H1 (cell line): ENCODE data around the gene NME9. TPM values are rescaled to one million over a fixed set of nuclear protein-coding genes. Genes with fewer than 3 reads are reported as not detected.

Experiments
- CTCF ChIA-PET: fragments of 300-600 bp; sonication (Branson Sonifier 250); formaldehyde crosslinking; loops from one replicate; lab custom pipeline; 2021; ENCODE audit not compliant: partially characterized antibody; lab: Charles Lee
- POLR2A ChIA-PET: fragments of 300-600 bp; sonication (Branson Sonifier 250); formaldehyde crosslinking; loops from one replicate; lab custom pipeline; 2021; ENCODE audit warnings: inconsistent platforms; ENCODE audit not compliant: partially characterized antibody; lab: Charles Lee
- DNase-seq, 2 experiments: peaks; one replicate each; pipeline versions ENCODE4 v3.0.0 to v3.0.0-alpha.2; 2010 to 2022; ENCODE audit warnings: low spot score in 2 of 2, low read depth in 1 of 2, mixed read lengths in 1 of 2
- FAIRE-seq: peaks from 2 replicates; lab custom pipeline; 2011; peaks lifted over from hg19 to GRCh38; lab: Jason Lieb, UNC
- H2AFZ ChIP-seq: 2 replicates; pipeline ENCODE4 v1.8.1; 2012; ENCODE audit warnings: low read length, inconsistent platforms
- H2AK5ac ChIP-seq: 2 replicates; pipeline ENCODE4 v1.6.1; 2013; ENCODE audit warnings: low read depth, low read length
- H2BK120ac ChIP-seq: replicated peaks from 2 replicates; pipeline ENCODE3; 2013; ENCODE audit warnings: low read depth, low read length, inconsistent platforms
- H2BK12ac ChIP-seq: 2 replicates; pipeline ENCODE4 v1.6.1; 2013; ENCODE audit warnings: low read depth, low read length
- H2BK15ac ChIP-seq: 2 replicates; pipeline ENCODE4 v1.6.1; 2013; ENCODE audit warnings: low read length
- H2BK20ac ChIP-seq: 2 replicates; pipeline ENCODE4 v1.6.1; 2013; ENCODE audit warnings: low read length
- H2BK5ac ChIP-seq: 2 replicates; pipeline ENCODE4 v1.6.1; 2013; ENCODE audit warnings: low read depth, low read length
- H3K14ac ChIP-seq: 2 replicates; pipeline ENCODE4 v1.6.1; 2013; ENCODE audit warnings: inconsistent platforms; ENCODE audit not compliant: insufficient read length
- H3K18ac ChIP-seq: 2 replicates; pipeline ENCODE4 v1.6.1; 2013; ENCODE audit warnings: low read length; ENCODE audit errors: extremely low read depth
- H3K23ac ChIP-seq: 2 replicates; pipeline ENCODE4 v1.6.1; 2013; ENCODE audit warnings: inconsistent platforms; ENCODE audit not compliant: insufficient read length
- H3K23me2 ChIP-seq: 2 replicates; pipeline ENCODE4 v1.6.1; 2013; ENCODE audit warnings: low read depth, low read length
- H3K27ac ChIP-seq: 2 replicates; pipeline ENCODE4 v1.6.1; 2011; ENCODE audit warnings: low read depth, low read length, inconsistent platforms
- H3K27me3 ChIP-seq, 4 experiments: replicated peaks in 1 of 4; 1 replicate in 1 of 4; 2 replicates in 3 of 4; pipeline versions ENCODE4 v1.6.1 to v1.8.1; 2011 to 2013; ENCODE audit warnings: low read length in 3 of 4, mild to moderate bottlenecking in 3 of 4, inconsistent platforms in 2 of 4, mixed read lengths in 2 of 4, moderate library complexity in 1 of 4; ENCODE audit not compliant: control insufficient read depth in 3 of 4, insufficient read depth in 3 of 4; ENCODE audit errors: extremely low read depth in 1 of 4
- H3K36me3 ChIP-seq, 4 experiments: 2 replicates each; pipeline versions ENCODE4 v1.6.1 to v1.8.1; 2011 to 2013; ENCODE audit warnings: mild to moderate bottlenecking in 4 of 4, low read length in 3 of 4, moderate library complexity in 2 of 4, control low read depth in 1 of 4, inconsistent platforms in 1 of 4; ENCODE audit not compliant: insufficient read depth in 4 of 4, control insufficient read depth in 2 of 4
- H3K4ac ChIP-seq: replicated peaks from 2 replicates; pipeline ENCODE3; 2013; ENCODE audit warnings: low read length, low read depth, mixed read lengths, inconsistent platforms; ENCODE audit not compliant: insufficient read length
- H3K4me1 ChIP-seq, 4 experiments: replicated peaks in 1 of 4; 1 replicate in 1 of 4; 2 replicates in 3 of 4; pipeline versions ENCODE4 v1.6.1 to v1.8.1; 2011 to 2013; ENCODE audit warnings: low read length in 3 of 4, inconsistent platforms in 2 of 4, mixed read lengths in 1 of 4; ENCODE audit not compliant: insufficient read depth in 4 of 4, control insufficient read depth in 3 of 4
- H3K4me2 ChIP-seq, 2 experiments: 2 replicates each; pipeline versions ENCODE4 v1.6.1 to v1.8.1; 2011 to 2013; ENCODE audit warnings: low read depth in 2 of 2, low read length in 2 of 2, control low read depth in 1 of 2, inconsistent platforms in 1 of 2, mild to moderate bottlenecking in 1 of 2; ENCODE audit not compliant: insufficient read depth in 1 of 2
- H3K4me3 ChIP-seq, 4 experiments: fragments of 200-600, 300-600 bp in 1 of 4; sonication (generic), shearing (Covaris generic), sonication (Bioruptor Twin) in 1 of 4; 2 replicates each; pipeline versions ENCODE4 v1.5.1 to v1.8.1; 2011 to 2016; ENCODE audit warnings: low read length in 4 of 4, low read depth in 3 of 4, control low read depth in 2 of 4, inconsistent platforms in 2 of 4, mild to moderate bottlenecking in 2 of 4, mixed read lengths in 1 of 4, moderate library complexity in 1 of 4; ENCODE audit not compliant: insufficient read depth in 2 of 4; ENCODE audit errors: extremely low read depth in 1 of 4
- H3K56ac ChIP-seq: replicated peaks from 2 replicates; pipeline ENCODE3; 2013; ENCODE audit warnings: low read depth, mild to moderate bottlenecking, mixed read lengths, low read length, inconsistent platforms; ENCODE audit not compliant: insufficient read length
- H3K79me1 ChIP-seq: 2 replicates; pipeline ENCODE4 v1.6.1; 2013; ENCODE audit warnings: low read depth, low read length, control low read depth
- H3K79me2 ChIP-seq, 2 experiments: 2 replicates each; pipeline versions ENCODE4 v1.6.1 to v1.8.1; 2012 to 2013; ENCODE audit warnings: low read length in 2 of 2, mild to moderate bottlenecking in 2 of 2, inconsistent platforms in 1 of 2; ENCODE audit not compliant: insufficient read depth in 2 of 2, control insufficient read depth in 1 of 2
- H3K9ac ChIP-seq, 4 experiments: replicated peaks in 1 of 4; 1 replicate in 1 of 4; 2 replicates in 3 of 4; pipeline versions ENCODE4 v1.6.1 to v1.8.1; 2011 to 2013; ENCODE audit warnings: low read depth in 3 of 4, low read length in 3 of 4, control low read depth in 2 of 4, mild to moderate bottlenecking in 2 of 4, moderate library complexity in 2 of 4, inconsistent platforms in 1 of 4; ENCODE audit errors: extremely low read depth in 1 of 4
- H3K9me3 ChIP-seq, 2 experiments: 2 replicates each; pipeline versions ENCODE4 v1.6.1 to v1.8.1; 2012 to 2013; ENCODE audit warnings: mild to moderate bottlenecking in 2 of 2, moderate library complexity in 2 of 2, control low read depth in 1 of 2, inconsistent platforms in 1 of 2, low read depth in 1 of 2, low read length in 1 of 2, mixed read lengths in 1 of 2; ENCODE audit not compliant: insufficient read depth in 2 of 2
- H4K20me1 ChIP-seq, 2 experiments: replicated peaks in 1 of 2; 2 replicates each; pipeline versions ENCODE3 to v1.8.1; 2011 to 2013; ENCODE audit warnings: inconsistent platforms in 2 of 2, low read length in 2 of 2, mild to moderate bottlenecking in 1 of 2; ENCODE audit not compliant: insufficient read depth in 2 of 2, control insufficient read depth in 1 of 2
- H4K5ac ChIP-seq: 2 replicates; pipeline ENCODE4 v1.6.1; 2013; ENCODE audit warnings: low read length, low read depth, mixed read lengths, inconsistent platforms; ENCODE audit not compliant: insufficient read length
- H4K8ac ChIP-seq: 2 replicates; pipeline ENCODE4 v1.8.0; 2013; ENCODE audit warnings: mild to moderate bottlenecking, moderate library complexity, low read length, inconsistent platforms; ENCODE audit not compliant: insufficient read depth; ENCODE audit errors: extremely low read depth
- H4K91ac ChIP-seq: replicated peaks from 2 replicates; pipeline ENCODE3; 2013; ENCODE audit warnings: low read length, mixed read lengths, inconsistent platforms; ENCODE audit not compliant: insufficient read length
- CBX5 ChIP-seq: fragments of 300-800, 300-1000 bp; sonication (generic); IDR thresholded peaks from 2 replicates; pipeline ENCODE4 v1.7.1; 2016; ENCODE audit warnings: antibody characterized with exemption, low read length, low read depth
- GABPA ChIP-seq: IDR thresholded peaks from 2 replicates; pipeline ENCODE4 v1.6.1; 2011; ENCODE audit warnings: mild to moderate bottlenecking, low read length, moderate library complexity, borderline replicate concordance; ENCODE audit not compliant: insufficient read depth
- GTF2F1 ChIP-seq: IDR thresholded peaks from 2 replicates; pipeline ENCODE4 v1.6.1; 2012; ENCODE audit warnings: low read depth, low read length, improper control_type of control experiment, borderline replicate concordance
- KDM1A ChIP-seq: fragments of 200-600, 300-600 bp; sonication (generic); IDR thresholded peaks from 2 replicates; pipeline ENCODE4 v1.7.1; 2016; ENCODE audit warnings: mild to moderate bottlenecking, low read length, borderline replicate concordance
- MAFK ChIP-seq: IDR thresholded peaks from 2 replicates; pipeline ENCODE4 v1.6.1; 2012; ENCODE audit warnings: low read depth, mild to moderate bottlenecking, improper control_type of control experiment, low read length
- RFX5 ChIP-seq: IDR thresholded peaks from 2 replicates; pipeline ENCODE4 v1.6.1; 2011; ENCODE audit warnings: low read depth, low read length, improper control_type of control experiment, borderline replicate concordance
- SAP30 ChIP-seq: fragments of 300-600 bp; sonication (generic); IDR thresholded peaks from 2 replicates; pipeline ENCODE4 v1.7.1; 2012; ENCODE audit warnings: low read length, moderate library complexity, mild to moderate bottlenecking, inconsistent platforms; ENCODE audit not compliant: insufficient read depth, insufficient replicate concordance
- SIX5 ChIP-seq: IDR thresholded peaks from 2 replicates; pipeline ENCODE4 v1.6.1; 2011; ENCODE audit warnings: mild to moderate bottlenecking, low read depth, low read length
- SUZ12 ChIP-seq: fragments of 200-600 bp; sonication (generic); IDR thresholded peaks from 2 replicates; pipeline ENCODE4 v1.6.1; 2012; ENCODE audit warnings: mild to moderate bottlenecking, inconsistent platforms, low read length, moderate library complexity, mixed read lengths
- TEAD4 ChIP-seq: IDR thresholded peaks from 2 replicates; pipeline ENCODE4 v1.6.1; 2012; ENCODE audit warnings: low read depth, low read length, inconsistent platforms, mixed read lengths
- WGBS, 2 experiments: shearing (Covaris generic) in 1 of 2; methylation state at CpG; one replicate each; pipeline versions ENCODE4 v1.1.6 to v1.1.7; 2013 to 2015; ENCODE audit warnings: low lambda C conversion rate in 2 of 2, mixed read lengths in 2 of 2, inconsistent platforms in 1 of 2, low coverage in 1 of 2, missing lambda C conversion rate in 1 of 2; ENCODE audit not compliant: insufficient replicate concordance in 2 of 2, insufficient coverage in 1 of 2, insufficient read length in 1 of 2; ENCODE audit errors: extremely low coverage in 1 of 2, missing lambda C conversion rate in 1 of 2; 5-methylcytosine and 5-hydroxymethylcytosine counted together
- polyA plus RNA-seq, 7 experiments: library from polyadenylated mRNA; depleted of rRNA in 3 of 7; stranded (reverse) in 5 of 7; unstranded in 2 of 7; fragments of >200 nt in 5 of 7; fragments of 200-250 nt in 2 of 7; gene quantifications; 1 replicate in 5 of 7; 2 replicates in 1 of 7; 4 replicates in 1 of 7; pipeline versions ENCODE4 v1.2.1 to v1.2.3, GENCODE V29; 2011 to 2013; ENCODE audit warnings: missing spikeins in 2 of 7, mixed read lengths in 2 of 7
- total RNA-seq: library from RNA; stranded (reverse); fragmentation: NEBNext Ultra II Directional; extraction: Animal tissue kit (Norgen Biotek cat#: 25700); gene quantifications from 2 replicates; pipeline ENCODE4 v1.2.1, GENCODE V29; 2021
- TF ChIP-seq, protein P1 (sequence below), 3 experiments: IDR thresholded peaks; 1 replicate in 2 of 3; 2 replicates in 1 of 3; pipeline versions ENCODE4 v1.5.1 to v1.6.1; 2011; ENCODE audit warnings: low read length in 3 of 3, mild to moderate bottlenecking in 3 of 3, inconsistent platforms in 2 of 3, low read depth in 1 of 3, moderate library complexity in 1 of 3; ENCODE audit not compliant: insufficient read depth in 1 of 3; ENCODE audit errors: control extremely low read depth in 1 of 3

NME9 gene
- total and polyA plus RNA-seq, 2 of the 8 experiments (the other 6 are each of a cell fraction or from before 2014, with no cell fraction given): 0.11 TPM; not detected in 1

DNA sequence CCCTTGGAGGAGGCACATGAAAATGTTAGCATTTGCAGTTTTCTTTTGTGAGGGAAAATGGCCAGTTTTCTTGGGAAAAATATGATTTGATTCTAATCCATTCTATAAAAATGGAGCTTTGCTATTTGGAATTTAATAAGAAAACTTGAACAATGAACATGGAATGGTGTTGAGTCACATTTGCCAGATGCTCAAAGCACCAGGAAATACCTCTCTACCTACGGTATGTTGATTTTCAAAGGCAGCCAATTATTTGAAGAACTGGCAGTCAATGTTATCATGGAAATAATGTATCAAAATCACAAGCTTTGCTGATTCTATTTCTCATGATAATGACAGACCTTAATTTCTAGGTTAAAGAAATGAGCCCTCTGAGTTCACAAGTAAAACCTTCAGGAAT, 14.9 kb downstream of the NME9 start:
- no peak overlapping the region for H2BK15ac ChIP-seq
- FAIRE-seq: no peak
- POLR2A ChIA-PET: interaction anchor here (1.0 kb wide), 1 partner anchor 127 kb away, joined by 3 read pairs; no protein-coding TSS in a partner anchor
- no peak for TF ChIP-seq RFX5
- TF ChIP-seq, protein P1, sequence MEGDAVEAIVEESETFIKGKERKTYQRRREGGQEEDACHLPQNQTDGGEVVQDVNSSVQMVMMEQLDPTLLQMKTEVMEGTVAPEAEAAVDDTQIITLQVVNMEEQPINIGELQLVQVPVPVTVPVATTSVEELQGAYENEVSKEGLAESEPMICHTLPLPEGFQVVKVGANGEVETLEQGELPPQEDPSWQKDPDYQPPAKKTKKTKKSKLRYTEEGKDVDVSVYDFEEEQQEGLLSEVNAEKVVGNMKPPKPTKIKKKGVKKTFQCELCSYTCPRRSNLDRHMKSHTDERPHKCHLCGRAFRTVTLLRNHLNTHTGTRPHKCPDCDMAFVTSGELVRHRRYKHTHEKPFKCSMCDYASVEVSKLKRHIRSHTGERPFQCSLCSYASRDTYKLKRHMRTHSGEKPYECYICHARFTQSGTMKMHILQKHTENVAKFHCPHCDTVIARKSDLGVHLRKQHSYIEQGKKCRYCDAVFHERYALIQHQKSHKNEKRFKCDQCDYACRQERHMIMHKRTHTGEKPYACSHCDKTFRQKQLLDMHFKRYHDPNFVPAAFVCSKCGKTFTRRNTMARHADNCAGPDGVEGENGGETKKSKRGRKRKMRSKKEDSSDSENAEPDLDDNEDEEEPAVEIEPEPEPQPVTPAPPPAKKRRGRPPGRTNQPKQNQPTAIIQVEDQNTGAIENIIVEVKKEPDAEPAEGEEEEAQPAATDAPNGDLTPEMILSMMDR (IDR thresholded peaks at IDR 0.05; ENCODE audit: control extremely low read depth in 1 of 3, insufficient read depth in 1 of 3, low read depth in 1 of 3, low read length in 3 of 3): no peak
- TF ChIP-seq MAFK: no peak
- no peak for TF ChIP-seq SAP30
- TF ChIP-seq SIX5: no peak
- no peak for TF ChIP-seq GTF2F1
- TF ChIP-seq GABPA: no peak
- TF ChIP-seq SUZ12: no peak
- TF ChIP-seq KDM1A: no peak
- no peak for TF ChIP-seq TEAD4
- no peak for TF ChIP-seq CBX5

More for the DNA sequence above, 14.9 kb downstream of the NME9 start:
- no peak overlapping the region for H3K4ac ChIP-seq
- H3K79me1 ChIP-seq: no peaks in the 10 kb centered on the region
- no peaks in the 10 kb centered on the region for H3K27me3 ChIP-seq
- no peaks in the 10 kb centered on the region for H3K9me3 ChIP-seq
- no peaks in the 10 kb centered on the region for H4K20me1 ChIP-seq
- no peak overlapping the region for H4K5ac ChIP-seq
- no peaks in the 10 kb centered on the region for H3K4me1 ChIP-seq
- no peak overlapping the region for H3K18ac ChIP-seq
- no peak overlapping the region for H3K23ac ChIP-seq
- H3K56ac ChIP-seq: no peak overlapping the region
- no peak overlapping the region for H3K14ac ChIP-seq
- CTCF ChIA-PET: interaction anchor here (1.7 to 3.4 kb wide), 2 partner anchors 13 to 18 kb away, joined by 4 to 20 read pairs; no protein-coding TSS in a partner anchor
- H3K9ac ChIP-seq: no peak overlapping the region
- H3K79me2 ChIP-seq: no peaks in the 10 kb centered on the region
- H2BK5ac ChIP-seq: no peak overlapping the region
- no peak overlapping the region for H2AFZ ChIP-seq
- H2BK120ac ChIP-seq: no peak overlapping the region
- H4K8ac ChIP-seq: no peak overlapping the region
- no peak for DNase-seq
- H2AK5ac ChIP-seq: no peak overlapping the region
- 92% methylated on average over 1 of the region's 1 CpG; no CpG with 5 or more reads in 1 of the 2 experiments for WGBS, 2 experiments
- no peak overlapping the region for H4K91ac ChIP-seq
- H2BK20ac ChIP-seq: no peak overlapping the region
- no peak overlapping the region for H3K4me2 ChIP-seq
- no peak overlapping the region for H3K27ac ChIP-seq
- H3K4me3 ChIP-seq: no peak overlapping the region
- no peaks in the 10 kb centered on the region for H3K23me2 ChIP-seq
- no peak overlapping the region for H2BK12ac ChIP-seq
- H3K36me3 ChIP-seq: no peaks in the 10 kb centered on the region
